IMR-90 (cell line): Measurements from ENCODE around the gene ARHGEF39. TPM values are rescaled to one million over a fixed set of nuclear protein-coding genes. Genes with fewer than 3 reads are reported as not detected.

ENCODE experiments used
- ATAC-seq: fragments of 200-7000 bp; cut with Tn5 transposase; 2 replicates; pipeline ENCODE4 v1.9.1; 2020; ENCODE audit warnings: low read depth, mild to moderate bottlenecking, moderate library complexity
- BruUV-seq: library from RNA; stranded (reverse); fragments of 400-500 nt; replicated peaks from 2 replicates; lab custom pipeline; 2021; lab: Mats Ljungman, UMichigan
- CTCF ChIA-PET: fragments of 300-600 bp; formaldehyde crosslinking; extraction: SDS; loops from one replicate; lab custom pipeline; 2021; ENCODE audit warnings: antibody characterized with exemption; lab: Yijun Ruan, JAX
- POLR2A ChIA-PET: fragments of 300-600 bp; sonication (Branson Sonifier 250); formaldehyde crosslinking; loops from one replicate; lab custom pipeline; 2022; ENCODE audit warnings: antibody characterized with exemption; ENCODE audit not compliant: unreplicated experiment; lab: Charles Lee
- DNase-seq: peaks from one replicate; pipeline ENCODE4 v3.0.0; 2013
- H2AFZ ChIP-seq: replicated peaks from 2 replicates; pipeline ENCODE3; 2013; ENCODE audit warnings: low read length, mild to moderate bottlenecking; ENCODE audit not compliant: poor library complexity
- H2AK5ac ChIP-seq: 2 replicates; pipeline ENCODE4 v1.6.1; 2013; ENCODE audit warnings: low read depth, low read length, inconsistent platforms
- H2AK9ac ChIP-seq: replicated peaks from 2 replicates; pipeline ENCODE3; 2013; ENCODE audit warnings: mild to moderate bottlenecking, low read depth, low read length, moderate library complexity; ENCODE audit not compliant: poor library complexity
- H2BK120ac ChIP-seq: 2 replicates; pipeline ENCODE4 v1.6.1; 2013; ENCODE audit warnings: low read depth, low read length, inconsistent platforms
- H2BK15ac ChIP-seq: 3 replicates; pipeline ENCODE4 v1.6.1; 2013; ENCODE audit warnings: low read depth, low read length, inconsistent platforms
- H2BK20ac ChIP-seq: 2 replicates; pipeline ENCODE4 v1.6.1; 2013; ENCODE audit warnings: low read depth, mild to moderate bottlenecking, inconsistent platforms, low read length, moderate library complexity
- H2BK5ac ChIP-seq: 2 replicates; pipeline ENCODE4 v1.6.1; 2013; ENCODE audit warnings: mild to moderate bottlenecking, low read depth, low read length, inconsistent platforms; ENCODE audit not compliant: poor library complexity, severe bottlenecking
- H3K14ac ChIP-seq: replicated peaks from 2 replicates; pipeline ENCODE4 v1.6.1; 2013; ENCODE audit warnings: low read depth, low read length, inconsistent platforms
- H3K18ac ChIP-seq: 2 replicates; pipeline ENCODE4 v1.6.1; 2013; ENCODE audit warnings: low read depth, low read length, control low read depth
- H3K23ac ChIP-seq: 2 replicates; pipeline ENCODE4 v1.6.1; 2013; ENCODE audit warnings: low read depth, low read length, inconsistent platforms
- H3K27ac ChIP-seq: 2 replicates; pipeline ENCODE4 v1.5.1; 2013; ENCODE audit warnings: mild to moderate bottlenecking, control low read depth, low read length; ENCODE audit not compliant: insufficient read depth
- H3K27me3 ChIP-seq: 2 replicates; pipeline ENCODE4 v1.6.1; 2013; ENCODE audit warnings: low read length; ENCODE audit not compliant: control insufficient read depth, insufficient read depth
- H3K36me3 ChIP-seq: 2 replicates; pipeline ENCODE4 v1.6.1; 2013; ENCODE audit warnings: low read length, mixed read lengths; ENCODE audit not compliant: control insufficient read depth, insufficient read depth
- H3K4ac ChIP-seq: 2 replicates; pipeline ENCODE4 v1.6.1; 2013; ENCODE audit warnings: low read depth, low read length, inconsistent platforms
- H3K4me1 ChIP-seq: 2 replicates; pipeline ENCODE4 v1.6.1; 2013; ENCODE audit warnings: low read length, mixed read lengths; ENCODE audit not compliant: control insufficient read depth, insufficient read depth
- H3K4me2 ChIP-seq: 2 replicates; pipeline ENCODE4 v1.6.1; 2013; ENCODE audit warnings: low read depth, mild to moderate bottlenecking, control low read depth, low read length, moderate library complexity
- H3K4me3 ChIP-seq: 2 replicates; pipeline ENCODE4 v1.5.1; 2013; ENCODE audit warnings: low read depth, mild to moderate bottlenecking, control low read depth, low read length, moderate library complexity; ENCODE audit not compliant: insufficient read depth
- H3K56ac ChIP-seq: 2 replicates; pipeline ENCODE4 v1.6.1; 2013; ENCODE audit warnings: low read length, inconsistent platforms; ENCODE audit not compliant: insufficient read depth; ENCODE audit errors: extremely low read depth
- H3K79me1 ChIP-seq, 2 experiments: 2 replicates each; pipeline ENCODE4 v1.6.1; 2013; ENCODE audit warnings: low read length in 2 of 2, inconsistent platforms in 1 of 2, low read depth in 1 of 2
- H3K9ac ChIP-seq: 2 replicates; pipeline ENCODE4 v1.6.1; 2013; ENCODE audit warnings: low read depth, low read length, control low read depth
- H3K9me1 ChIP-seq: 2 replicates; pipeline ENCODE4 v1.6.1; 2013; ENCODE audit warnings: low read length, inconsistent platforms; ENCODE audit not compliant: insufficient read depth
- H3K9me3 ChIP-seq: 2 replicates; pipeline ENCODE4 v1.6.1; 2013; ENCODE audit warnings: low read length; ENCODE audit not compliant: control insufficient read depth, insufficient read depth
- H4K20me1 ChIP-seq: 2 replicates; pipeline ENCODE4 v1.6.1; 2013; ENCODE audit warnings: low read length, inconsistent platforms; ENCODE audit not compliant: insufficient read depth
- H4K5ac ChIP-seq: 2 replicates; pipeline ENCODE4 v1.6.1; 2013; ENCODE audit warnings: mild to moderate bottlenecking, low read depth, low read length, control low read depth
- H4K8ac ChIP-seq, 2 experiments: 2 replicates each; pipeline ENCODE4 v1.6.1; 2013; ENCODE audit warnings: low read depth in 2 of 2, low read length in 2 of 2, control low read depth in 1 of 2, inconsistent platforms in 1 of 2
- H4K91ac ChIP-seq: 2 replicates; pipeline ENCODE4 v1.6.1; 2013; ENCODE audit warnings: low read depth, low read length, inconsistent platforms; ENCODE audit not compliant: insufficient read depth
- BHLHE40 ChIP-seq: fragments of 150-350 bp; IDR thresholded peaks from 2 replicates; pipeline ENCODE4 v1.6.1; 2016; ENCODE audit warnings: mild to moderate bottlenecking, low read depth, low read length
- CEBPB ChIP-seq: IDR thresholded peaks from 2 replicates; pipeline ENCODE4 v1.6.1; 2012; ENCODE audit warnings: low read depth, low read length, improper control_type of control experiment
- MAFK ChIP-seq: IDR thresholded peaks from 2 replicates; pipeline ENCODE4 v1.6.1; 2012; ENCODE audit warnings: low read depth, low read length, improper control_type of control experiment
- NFE2L2 ChIP-seq: fragments of 150-350 bp; IDR thresholded peaks from 2 replicates; pipeline ENCODE4 v1.6.1; 2016; ENCODE audit warnings: low read depth, mild to moderate bottlenecking, low read length
- RAD21 ChIP-seq: IDR thresholded peaks from 2 replicates; pipeline ENCODE4 v1.6.1; 2012; ENCODE audit warnings: low read length, improper control_type of control experiment
- RCOR1 ChIP-seq: IDR thresholded peaks from 2 replicates; pipeline ENCODE4 v1.6.1; 2012; ENCODE audit warnings: mild to moderate bottlenecking, low read length, improper control_type of control experiment; ENCODE audit not compliant: insufficient replicate concordance
- RFX5 ChIP-seq: IDR thresholded peaks from 2 replicates; pipeline ENCODE4 v1.8.0; 2012; ENCODE audit warnings: low read depth, mild to moderate bottlenecking, low read length, moderate library complexity
- dilution Hi-C: fragments of 300-500 bp; cut with HindIII; formaldehyde crosslinking; loops from one replicate; pipeline ENCODE4 v1.14.3; 2018; ENCODE audit warnings: low sequenced_read_pairs; ENCODE audit not compliant: unreplicated experiment
- in situ Hi-C: fragments of 300-500 bp; cut with MboI; formaldehyde crosslinking; loops from 3 replicates; pipeline ENCODE4 v1.14.3; 2019; ENCODE audit warnings: low sequenced_read_pairs, inconsistent platforms, mixed read lengths
- intact Hi-C: fragments of 100-400 bp; cut with micrococcal nuclease; formaldehyde crosslinking; loops from 2 replicates; pipeline ENCODE4 v1.10.0; 2022
- polyA plus RNA-seq, 3 experiments: library from polyadenylated mRNA; depleted of rRNA; stranded (reverse); fragments of >200 nt; gene quantifications; 2 replicates each; pipeline ENCODE4 v1.2.3, GENCODE V29; 2012; ENCODE audit warnings: low replicate concordance in 1 of 3
- total RNA-seq: library from RNA; depleted of rRNA; stranded (reverse); fragments of >200 nt; gene quantifications from 2 replicates; pipeline ENCODE4 v1.2.3, GENCODE V29; 2012
- TF ChIP-seq, protein P1 (sequence below): fragments of 150-350 bp; IDR thresholded peaks from 2 replicates; pipeline ENCODE4 v1.6.1; 2016; ENCODE audit warnings: low read depth, mild to moderate bottlenecking, low read length, moderate library complexity, borderline replicate concordance
- TF ChIP-seq, protein P2 (sequence below): fragments of 150-350 bp; IDR thresholded peaks from 2 replicates; pipeline ENCODE4 v1.6.1; 2017; ENCODE audit warnings: mild to moderate bottlenecking, antibody characterized with exemption, low read length, low read depth

Gene ARHGEF39
- total and polyA plus RNA-seq, 2 of the 4 experiments (the other 2 are of a cell fraction): 2.5 to 2.8 TPM

DNA sequence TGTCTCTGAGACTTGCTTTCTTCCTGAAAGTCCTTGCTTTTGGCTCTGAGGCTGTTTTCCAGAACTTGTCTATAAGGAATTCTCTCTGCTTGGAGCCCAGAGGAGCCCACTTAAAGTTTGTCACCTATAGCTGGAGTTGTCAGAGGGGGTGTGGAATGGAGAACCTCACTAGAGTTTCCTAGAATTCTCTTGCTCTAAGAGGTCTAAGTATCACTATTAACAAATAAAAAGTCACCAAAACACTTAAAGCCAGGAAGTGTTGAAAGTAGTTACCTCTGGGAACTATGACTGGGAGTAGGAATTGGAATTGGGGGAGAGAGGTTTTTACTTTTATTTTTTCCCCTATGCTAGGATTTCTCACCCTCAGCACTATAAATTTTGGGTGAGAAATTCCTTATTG, 29.3 kb downstream of the ARHGEF39 start:
- Histone ChIP-seq H3K9me3 (no peaks in the 10 kb centered on the region), H3K27me3 (no peaks in the 10 kb centered on the region; the same call in 1 of the 2 replicates), H3K9ac (no peak overlapping the region), H3K4me1 (no peaks in the 10 kb centered on the region), H3K56ac (no peak overlapping the region), H4K8ac (no peak overlapping the region), H3K14ac (no peak overlapping the region), H3K4me2 (no peak overlapping the region), H2AFZ (no peak overlapping the region), H3K4me3 (no peak overlapping the region), H3K9me1 (no peaks in the 10 kb centered on the region), H3K23ac (no peak overlapping the region), H3K4ac (no peak overlapping the region), H4K5ac (no peak overlapping the region), H4K91ac (no peak overlapping the region), H2AK5ac (no peak overlapping the region), H2AK9ac (no peak overlapping the region), H2BK5ac (no peak overlapping the region), H2BK20ac (no peak overlapping the region), H3K27ac (no peak overlapping the region), H3K36me3 (no peaks in the 10 kb centered on the region), H2BK120ac (no peak overlapping the region), H3K79me1 (no peaks in the 10 kb centered on the region), H4K20me1 (no peaks in the 10 kb centered on the region), H3K18ac (no peak overlapping the region), H2BK15ac (no peak overlapping the region)
- ChIA-PET CTCF (interaction anchor here (0.7 kb wide), 1 partner anchor 114 kb away, joined by 3 read pairs; no protein-coding TSS in a partner anchor), POLR2A (no interaction called here)
- intact Hi-C loops: no loop called here
- BruUV-seq: no TSS peak
- in situ Hi-C loops: no loop called here
- dilution Hi-C loops: no loop called here
- ATAC-seq (no peak), DNase-seq (no peak)
- TF ChIP-seq NFE2L2 (no peak), RFX5 (no peak), RCOR1 (no peak), CEBPB (no peak), MAFK (no peak), RAD21 (no peak), BHLHE40 (no peak)
- TF ChIP-seq, protein P1, sequence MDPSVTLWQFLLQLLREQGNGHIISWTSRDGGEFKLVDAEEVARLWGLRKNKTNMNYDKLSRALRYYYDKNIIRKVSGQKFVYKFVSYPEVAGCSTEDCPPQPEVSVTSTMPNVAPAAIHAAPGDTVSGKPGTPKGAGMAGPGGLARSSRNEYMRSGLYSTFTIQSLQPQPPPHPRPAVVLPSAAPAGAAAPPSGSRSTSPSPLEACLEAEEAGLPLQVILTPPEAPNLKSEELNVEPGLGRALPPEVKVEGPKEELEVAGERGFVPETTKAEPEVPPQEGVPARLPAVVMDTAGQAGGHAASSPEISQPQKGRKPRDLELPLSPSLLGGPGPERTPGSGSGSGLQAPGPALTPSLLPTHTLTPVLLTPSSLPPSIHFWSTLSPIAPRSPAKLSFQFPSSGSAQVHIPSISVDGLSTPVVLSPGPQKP: no peak
- TF ChIP-seq, protein P2, sequence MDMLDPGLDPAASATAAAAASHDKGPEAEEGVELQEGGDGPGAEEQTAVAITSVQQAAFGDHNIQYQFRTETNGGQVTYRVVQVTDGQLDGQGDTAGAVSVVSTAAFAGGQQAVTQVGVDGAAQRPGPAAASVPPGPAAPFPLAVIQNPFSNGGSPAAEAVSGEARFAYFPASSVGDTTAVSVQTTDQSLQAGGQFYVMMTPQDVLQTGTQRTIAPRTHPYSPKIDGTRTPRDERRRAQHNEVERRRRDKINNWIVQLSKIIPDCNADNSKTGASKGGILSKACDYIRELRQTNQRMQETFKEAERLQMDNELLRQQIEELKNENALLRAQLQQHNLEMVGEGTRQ: no peak
